Nephron (organoid): ENCODE data around the gene RNF6.

ENCODE experiments used
- H3K27ac Mint-ChIP-seq, 3 experiments: 2 replicates each; pipeline ENCODE4 v1.8.0; 2020; ENCODE audit warnings: mixed read lengths in 3 of 3, mild to moderate bottlenecking in 2 of 3, moderate library complexity in 1 of 3
- H3K27me3 Mint-ChIP-seq: 2 replicates; pipeline ENCODE4 v1.8.0; 2021; ENCODE audit warnings: low read depth, mild to moderate bottlenecking, moderate library complexity, mixed read lengths
- H3K36me3 Mint-ChIP-seq: 2 replicates; pipeline ENCODE4 v1.8.0; 2020; ENCODE audit warnings: low read depth, mixed read lengths
- H3K4me1 Mint-ChIP-seq: 2 replicates; pipeline ENCODE4 v1.8.0; 2020; ENCODE audit warnings: mixed read lengths
- H3K4me3 Mint-ChIP-seq, 3 experiments: 2 replicates each; pipeline ENCODE4 v1.8.0; 2020; ENCODE audit warnings: mild to moderate bottlenecking in 3 of 3, mixed read lengths in 3 of 3, moderate library complexity in 2 of 3
- H3K9me3 Mint-ChIP-seq: 2 replicates; pipeline ENCODE4 v1.8.0; 2020; ENCODE audit warnings: mixed read lengths
- CTCF ChIP-seq, 3 experiments: fragments of 200-600 bp; sonication (generic); IDR thresholded peaks; one replicate each; pipeline ENCODE4 v1.5.0; 2021; ENCODE audit warnings: antibody characterized with exemption in 3 of 3; ENCODE audit not compliant: unreplicated experiment in 3 of 3

RNF6 gene

DNA sequence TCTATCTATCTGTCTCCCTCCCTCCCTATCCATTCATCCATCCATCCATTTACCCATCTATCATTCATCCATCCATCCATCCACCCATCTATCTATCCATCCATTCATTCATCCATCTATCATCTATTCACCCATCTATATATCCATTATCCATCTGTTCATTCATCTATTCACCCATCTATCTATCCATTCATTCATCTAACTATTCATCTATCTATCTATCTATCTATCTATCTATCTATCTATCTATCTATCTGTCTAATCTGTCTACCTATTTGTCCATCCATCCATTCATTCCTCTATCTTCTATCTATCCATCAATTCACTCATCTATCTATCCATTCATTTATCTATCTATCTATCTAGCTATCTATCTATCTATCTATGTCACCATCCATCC, 27.4 kb upstream of the RNF6 start:
- Mint-ChIP-seq H3K27ac (no peak overlapping the region), H3K36me3 (no peaks in the 10 kb centered on the region), H3K4me3 (no peak overlapping the region), H3K4me1 (peaks cover 5% of the 10 kb centered on the region), H3K27me3 (no peaks in the 10 kb centered on the region), H3K9me3 (no peaks in the 10 kb centered on the region)
- TF ChIP-seq CTCF (IDR thresholded peaks at IDR 0.05; ENCODE audit: unreplicated experiment in 3 of 3): no peak

GRCh38 chr13:26247608-26248007, 25.5 kb upstream of the RNF6 start:
- TF ChIP-seq CTCF (IDR thresholded peaks at IDR 0.05; ENCODE audit: unreplicated experiment in 3 of 3): no peak
- no peak overlapping the region for H3K27ac Mint-ChIP-seq
- no peak overlapping the region for H3K4me3 Mint-ChIP-seq
- no peaks in the 10 kb centered on the region for H3K4me1 Mint-ChIP-seq
- no peaks in the 10 kb centered on the region for H3K27me3 Mint-ChIP-seq
- no peaks in the 10 kb centered on the region for H3K36me3 Mint-ChIP-seq
- H3K9me3 Mint-ChIP-seq: no peaks in the 10 kb centered on the region

DNA sequence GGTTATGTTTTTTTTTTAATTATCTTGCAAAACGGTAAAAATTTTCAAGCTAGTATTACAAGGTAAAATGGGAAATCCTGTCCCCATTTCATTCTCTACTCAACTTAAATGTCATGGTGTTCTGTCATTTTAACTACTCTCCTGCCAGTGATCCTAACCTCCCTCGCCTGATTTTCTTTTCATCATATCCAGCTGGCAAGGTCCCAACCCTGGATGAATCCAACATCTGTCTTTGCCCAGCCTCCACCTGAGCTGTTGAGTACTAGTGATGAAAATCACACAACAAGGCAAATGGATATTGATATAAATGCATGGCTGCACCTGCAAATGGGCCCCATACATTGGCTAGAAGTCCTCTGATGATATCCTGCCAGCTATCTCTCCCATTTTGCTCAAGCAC, 24.9 kb upstream of the RNF6 start:
- H3K9me3 Mint-ChIP-seq: peaks cover 3% of the 10 kb centered on the region
- peaks cover under 1% of the 10 kb centered on the region for H3K36me3 Mint-ChIP-seq
- no peak for TF ChIP-seq CTCF (IDR thresholded peaks at IDR 0.05; ENCODE audit: unreplicated experiment in 3 of 3)
- no peak overlapping the region for H3K4me3 Mint-ChIP-seq
- no peaks in the 10 kb centered on the region for H3K27me3 Mint-ChIP-seq
- H3K27ac Mint-ChIP-seq: no peak overlapping the region
- no peaks in the 10 kb centered on the region for H3K4me1 Mint-ChIP-seq

DNA sequence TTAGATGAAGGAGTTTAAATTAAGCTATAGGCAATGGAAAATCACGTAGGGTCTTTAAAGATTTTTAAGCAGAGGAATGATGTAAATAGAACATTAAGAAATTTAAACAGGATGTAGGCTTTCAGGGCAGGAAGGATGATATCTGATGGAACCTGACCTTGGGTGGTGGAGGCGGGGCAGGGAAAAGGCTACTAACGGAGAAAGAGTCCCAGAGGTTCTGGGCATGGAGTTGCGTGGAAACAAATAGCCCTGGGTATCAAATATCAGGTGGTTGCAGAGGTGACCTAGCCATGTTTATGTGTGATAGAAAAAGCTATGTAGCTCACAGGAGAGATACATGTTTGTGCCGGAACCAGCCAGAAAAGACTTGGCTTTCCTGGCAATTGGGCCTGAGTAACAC, 24.0 kb upstream of the RNF6 start:
- Mint-ChIP-seq H3K27ac (peak overlapping the region in 1 of 3 experiments; percentile 40), H3K36me3 (peaks cover 3% of the 10 kb centered on the region), H3K4me3 (no peak overlapping the region), H3K27me3 (no peaks in the 10 kb centered on the region), H3K9me3 (peaks cover 5% of the 10 kb centered on the region), H3K4me1 (no peaks in the 10 kb centered on the region)
- no peak for TF ChIP-seq CTCF (IDR thresholded peaks at IDR 0.05; ENCODE audit: unreplicated experiment in 3 of 3)

- Mint-ChIP-seq H3K27ac (no peak overlapping the region), H3K4me1 (no peaks in the 10 kb centered on the region), H3K27me3 (peaks cover 7% of the 10 kb centered on the region), H3K4me3 (no peak overlapping the region), H3K36me3 (no peaks in the 10 kb centered on the region), H3K9me3 (no peaks in the 10 kb centered on the region)
- no peak for TF ChIP-seq CTCF (IDR thresholded peaks at IDR 0.05; ENCODE audit: unreplicated experiment in 3 of 3)
These were observed 14.2 kb upstream of the RNF6 start for GRCh38 chr13:26236296-26236695.

- H3K9me3 Mint-ChIP-seq: no peaks in the 10 kb centered on the region
- no peak overlapping the region for H3K27ac Mint-ChIP-seq
- no peaks in the 10 kb centered on the region for H3K36me3 Mint-ChIP-seq
- no peak for TF ChIP-seq CTCF (IDR thresholded peaks at IDR 0.05; ENCODE audit: unreplicated experiment in 3 of 3)
- peaks cover 5% of the 10 kb centered on the region for H3K27me3 Mint-ChIP-seq
- no peak overlapping the region for H3K4me3 Mint-ChIP-seq
- peaks cover 4% of the 10 kb centered on the region for H3K4me1 Mint-ChIP-seq
These were observed 8.6 kb upstream of the RNF6 start for GRCh38 chr13:26230703-26231102.
